MM.1S (cell line): ENCODE measurements around the gene DDX20.

ENCODE experiments used
- DNase-seq: peaks from one replicate; pipeline ENCODE4 v3.0.0-alpha.2; 2015
- H2AFZ ChIP-seq: fragments of 300-600 bp; sonication (generic); 2 replicates; pipeline ENCODE4 v1.6.0; 2016; ENCODE audit warnings: antibody characterized with exemption, low read length
- H3F3A ChIP-seq: fragments of 300-600 bp; sonication (generic); 2 replicates; pipeline ENCODE4 v1.6.1; 2016; ENCODE audit warnings: mild to moderate bottlenecking, antibody characterized with exemption, low read length, moderate library complexity, mixed read lengths; ENCODE audit not compliant: insufficient read depth
- H3K27ac ChIP-seq: fragments of 300-600 bp; sonication (generic); 2 replicates; pipeline ENCODE4 v1.5.1; 2016; ENCODE audit warnings: mild to moderate bottlenecking, low read length
- H3K27me3 ChIP-seq: fragments of 300-600 bp; sonication (generic); replicated peaks from 2 replicates; pipeline ENCODE4 v1.6.0; 2016; ENCODE audit warnings: low read length; ENCODE audit not compliant: insufficient read depth
- H3K36me3 ChIP-seq: fragments of 300-600 bp; sonication (generic); replicated peaks from 2 replicates; pipeline ENCODE4 v1.6.1; 2016; ENCODE audit warnings: mild to moderate bottlenecking, low read length, mixed read lengths; ENCODE audit not compliant: insufficient read depth
- H3K4me1 ChIP-seq: fragments of 300-600 bp; sonication (generic); 2 replicates; pipeline ENCODE4 v1.6.1; 2016; ENCODE audit warnings: low read length, mixed read lengths
- H3K4me2 ChIP-seq: fragments of 300-600 bp; sonication (generic); 2 replicates; pipeline ENCODE4 v1.6.0; 2016; ENCODE audit warnings: low read depth, low read length
- H3K4me3 ChIP-seq: fragments of 300-600 bp; sonication (generic); 2 replicates; pipeline ENCODE4 v1.5.1; 2016; ENCODE audit warnings: low read length, mixed read lengths
- H3K79me2 ChIP-seq: fragments of 300-600 bp; sonication (generic); 2 replicates; pipeline ENCODE4 v1.6.1; 2016; ENCODE audit warnings: mixed run types, low read length, mixed read lengths
- H3K9ac ChIP-seq: fragments of 300-600 bp; sonication (generic); 2 replicates; pipeline ENCODE4 v1.6.1; 2016; ENCODE audit warnings: low read length, mixed read lengths
- H3K9me2 ChIP-seq: fragments of 300-600 bp; sonication (generic); replicated peaks from 2 replicates; pipeline ENCODE4 v1.6.1; 2016; ENCODE audit warnings: mild to moderate bottlenecking, low read length, mixed read lengths; ENCODE audit not compliant: insufficient read depth
- H3K9me3 ChIP-seq: fragments of 300-600 bp; sonication (generic); replicated peaks from 2 replicates; pipeline ENCODE4 v1.6.1; 2016; ENCODE audit warnings: mild to moderate bottlenecking, low read length, mixed read lengths; ENCODE audit not compliant: insufficient read depth
- H4K20me1 ChIP-seq: fragments of 300-600 bp; sonication (generic); 2 replicates; pipeline ENCODE4 v1.6.1; 2016; ENCODE audit warnings: mild to moderate bottlenecking, low read length, moderate library complexity, mixed read lengths; ENCODE audit not compliant: insufficient read depth
- EZH2 ChIP-seq: fragments of 300-600 bp; sonication (generic); optimal IDR thresholded peaks from 2 replicates; pipeline ENCODE3; 2017; ENCODE audit warnings: low read depth, mild to moderate bottlenecking, antibody characterized with exemption, low read length, mixed read lengths
- EZH2phosphoT487 ChIP-seq: fragments of 300-600 bp; sonication (generic); IDR thresholded peaks from 2 replicates; pipeline ENCODE4 v1.6.1; 2018; ENCODE audit warnings: antibody characterized with exemption, low read length
- TF ChIP-seq, protein P1 (sequence below): fragments of 300-600 bp; sonication (generic); IDR thresholded peaks from 2 replicates; pipeline ENCODE4 v1.5.1; 2016; ENCODE audit warnings: antibody characterized with exemption, low read length, mixed read lengths

Gene DDX20

GRCh38 chr1:111778066-111778465, 22.4 kb downstream of the DDX20 start:
- H3K9me2 ChIP-seq, result no peaks in the 10 kb centered on the region
- no peaks in the 10 kb centered on the region for H3K9me3 ChIP-seq
- no peaks in the 10 kb centered on the region for H3K4me1 ChIP-seq
- no peak overlapping the region for H2AFZ ChIP-seq
- no peaks in the 10 kb centered on the region for H3K36me3 ChIP-seq
- H3K9ac ChIP-seq, result no peak overlapping the region
- H3K27ac ChIP-seq, result no peak overlapping the region
- H4K20me1 ChIP-seq, result no peaks in the 10 kb centered on the region
- no peak for DNase-seq
- H3K4me2 ChIP-seq, result no peak overlapping the region
- no peaks in the 10 kb centered on the region for H3K27me3 ChIP-seq
- H3K79me2 ChIP-seq, result no peaks in the 10 kb centered on the region
- TF ChIP-seq EZH2, result no peak
- no peak for TF ChIP-seq EZH2phosphoT487
- TF ChIP-seq, protein P1, sequence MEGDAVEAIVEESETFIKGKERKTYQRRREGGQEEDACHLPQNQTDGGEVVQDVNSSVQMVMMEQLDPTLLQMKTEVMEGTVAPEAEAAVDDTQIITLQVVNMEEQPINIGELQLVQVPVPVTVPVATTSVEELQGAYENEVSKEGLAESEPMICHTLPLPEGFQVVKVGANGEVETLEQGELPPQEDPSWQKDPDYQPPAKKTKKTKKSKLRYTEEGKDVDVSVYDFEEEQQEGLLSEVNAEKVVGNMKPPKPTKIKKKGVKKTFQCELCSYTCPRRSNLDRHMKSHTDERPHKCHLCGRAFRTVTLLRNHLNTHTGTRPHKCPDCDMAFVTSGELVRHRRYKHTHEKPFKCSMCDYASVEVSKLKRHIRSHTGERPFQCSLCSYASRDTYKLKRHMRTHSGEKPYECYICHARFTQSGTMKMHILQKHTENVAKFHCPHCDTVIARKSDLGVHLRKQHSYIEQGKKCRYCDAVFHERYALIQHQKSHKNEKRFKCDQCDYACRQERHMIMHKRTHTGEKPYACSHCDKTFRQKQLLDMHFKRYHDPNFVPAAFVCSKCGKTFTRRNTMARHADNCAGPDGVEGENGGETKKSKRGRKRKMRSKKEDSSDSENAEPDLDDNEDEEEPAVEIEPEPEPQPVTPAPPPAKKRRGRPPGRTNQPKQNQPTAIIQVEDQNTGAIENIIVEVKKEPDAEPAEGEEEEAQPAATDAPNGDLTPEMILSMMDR, result no peak
- H3F3A ChIP-seq, result no peaks in the 10 kb centered on the region
- no peak overlapping the region for H3K4me3 ChIP-seq

DNA sequence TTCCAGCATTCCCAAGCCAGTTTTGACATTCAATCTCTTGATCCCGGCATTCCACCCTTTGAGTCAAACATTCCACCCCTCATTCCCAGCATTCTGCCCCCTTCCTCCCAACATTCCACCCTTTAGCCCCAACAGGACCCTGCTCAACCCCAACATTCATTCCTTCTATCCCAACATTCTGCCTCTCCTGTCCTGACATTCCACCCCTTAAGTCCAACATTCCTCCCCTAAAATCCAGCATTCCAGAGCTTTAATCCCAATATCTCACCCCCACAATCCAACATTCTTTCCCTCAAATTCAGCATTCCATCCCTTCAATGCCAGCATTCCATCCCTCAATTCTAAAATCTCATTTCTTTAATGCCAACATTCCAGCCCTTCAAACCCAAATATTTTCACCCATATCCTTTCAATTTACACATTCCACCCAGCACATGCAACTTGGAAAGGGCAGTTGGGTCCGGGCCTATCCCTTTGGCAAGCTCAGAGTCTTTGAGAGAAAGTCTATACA, 22.9 kb downstream of the DDX20 start:
- no peak overlapping the region for H3K9ac ChIP-seq
- H3K9me2 ChIP-seq, result no peaks in the 10 kb centered on the region
- no peaks in the 10 kb centered on the region for H3K27me3 ChIP-seq
- no peak overlapping the region for H3K4me3 ChIP-seq
- DNase-seq, result no peak
- H4K20me1 ChIP-seq, result no peaks in the 10 kb centered on the region
- no peaks in the 10 kb centered on the region for H3K4me1 ChIP-seq
- TF ChIP-seq EZH2phosphoT487 (no peak), EZH2 (no peak)
- TF ChIP-seq, protein P1, result no peak
- H2AFZ ChIP-seq, result no peak overlapping the region
- no peaks in the 10 kb centered on the region for H3K36me3 ChIP-seq
- no peak overlapping the region for H3K27ac ChIP-seq
- no peaks in the 10 kb centered on the region for H3K79me2 ChIP-seq
- H3F3A ChIP-seq, result no peaks in the 10 kb centered on the region
- H3K9me3 ChIP-seq, result no peaks in the 10 kb centered on the region
- no peak overlapping the region for H3K4me2 ChIP-seq

- no peak overlapping the region for H3K9ac ChIP-seq
- no peaks in the 10 kb centered on the region for H3K4me1 ChIP-seq
- H3K4me2 ChIP-seq, result no peak overlapping the region
- no peak overlapping the region for H2AFZ ChIP-seq
- H4K20me1 ChIP-seq, result no peaks in the 10 kb centered on the region
- no peaks in the 10 kb centered on the region for H3F3A ChIP-seq
- no peaks in the 10 kb centered on the region for H3K9me3 ChIP-seq
- no peaks in the 10 kb centered on the region for H3K9me2 ChIP-seq
- no peaks in the 10 kb centered on the region for H3K27me3 ChIP-seq
- H3K36me3 ChIP-seq, result no peaks in the 10 kb centered on the region
- H3K4me3 ChIP-seq, result no peak overlapping the region
- H3K27ac ChIP-seq, result no peak overlapping the region
- H3K79me2 ChIP-seq, result no peaks in the 10 kb centered on the region
- no peak for DNase-seq
- no peak for TF ChIP-seq EZH2phosphoT487
- TF ChIP-seq, protein P1, result no peak
- TF ChIP-seq EZH2, result no peak
These were observed 23.8 kb downstream of the DDX20 start for GRCh38 chr1:111779546-111779945.
